HG03060 (cell line): ENCODE data around the gene HECTD4.
"Not testable (repeated sequence)": the region's sequence is repeated elsewhere in the genome, so short reads cannot be mapped to it uniquely, and the experiment has no call there.

ENCODE experiments used
- ATAC-seq: cut with Tn5 transposase; IDR thresholded peaks from one replicate; pipeline ENCODE4 v1.9.1; 2021; ENCODE audit warnings: low read depth, moderate number of reproducible peaks; ENCODE audit not compliant: unreplicated experiment

The HECTD4 gene

GRCh38 chr12:112359290-112359689, 22.9 kb downstream of the HECTD4 start:
- no peak for ATAC-seq

- ATAC-seq = no peak
Measured at GRCh38 chr12:112357214-112357613, 25.0 kb downstream of the HECTD4 start.

- ATAC-seq = no peak
Measured at GRCh38 chr12:112354399-112354798, 27.8 kb downstream of the HECTD4 start.

- no peak for ATAC-seq
Measured at GRCh38 chr12:112353393-112353792, 28.8 kb downstream of the HECTD4 start.

- ATAC-seq = no peak
Measured at GRCh38 chr12:112352921-112353320, 29.3 kb downstream of the HECTD4 start.

GRCh38 chr12:112350593-112351592, 31.3 kb downstream of the HECTD4 start:
- ATAC-seq = no peak

- ATAC-seq = no peak
Measured at GRCh38 chr12:112349431-112349830, 32.8 kb downstream of the HECTD4 start.

GRCh38 chr12:112348926-112349325, 33.3 kb downstream of the HECTD4 start:
- ATAC-seq = not testable (repeated sequence)

- ATAC-seq = no peak
Measured at GRCh38 chr12:112347581-112347982, 34.6 kb downstream of the HECTD4 start.

GRCh38 chr12:112346194-112346593, 36.0 kb downstream of the HECTD4 start:
- ATAC-seq = no peak

GRCh38 chr12:112344220-112344619, 38.0 kb downstream of the HECTD4 start:
- no peak for ATAC-seq

GRCh38 chr12:112342587-112342986, 39.6 kb downstream of the HECTD4 start:
- no peak for ATAC-seq

- ATAC-seq = no peak
Measured at GRCh38 chr12:112341046-112341825, 41.0 kb downstream of the HECTD4 start.

- no peak for ATAC-seq
Measured at GRCh38 chr12:112340230-112340629, 42.0 kb downstream of the HECTD4 start.

GRCh38 chr12:112334999-112335398, 47.2 kb downstream of the HECTD4 start:
- not testable (repeated sequence) for ATAC-seq

GRCh38 chr12:112333019-112333418, 49.2 kb downstream of the HECTD4 start:
- ATAC-seq = no peak

GRCh38 chr12:112331886-112332285, 50.3 kb downstream of the HECTD4 start:
- no peak for ATAC-seq

- ATAC-seq = no peak
Measured at GRCh38 chr12:112330706-112331105, 51.5 kb downstream of the HECTD4 start.

GRCh38 chr12:112328456-112329124, 53.6 kb downstream of the HECTD4 start:
- ATAC-seq = no peak

- no peak for ATAC-seq
Measured at GRCh38 chr12:112327209-112327938, 54.9 kb downstream of the HECTD4 start.
